Measurements from ENCODE around the gene RELA. TPM values are rescaled to one million over a fixed set of nuclear protein-coding genes. Genes with fewer than 3 reads are reported as not detected.

Gene RELA
- polyA plus RNA-seq, 1 of the 3 experiments (the other 2 are of a cell fraction): 49.5 TPM

DNA sequence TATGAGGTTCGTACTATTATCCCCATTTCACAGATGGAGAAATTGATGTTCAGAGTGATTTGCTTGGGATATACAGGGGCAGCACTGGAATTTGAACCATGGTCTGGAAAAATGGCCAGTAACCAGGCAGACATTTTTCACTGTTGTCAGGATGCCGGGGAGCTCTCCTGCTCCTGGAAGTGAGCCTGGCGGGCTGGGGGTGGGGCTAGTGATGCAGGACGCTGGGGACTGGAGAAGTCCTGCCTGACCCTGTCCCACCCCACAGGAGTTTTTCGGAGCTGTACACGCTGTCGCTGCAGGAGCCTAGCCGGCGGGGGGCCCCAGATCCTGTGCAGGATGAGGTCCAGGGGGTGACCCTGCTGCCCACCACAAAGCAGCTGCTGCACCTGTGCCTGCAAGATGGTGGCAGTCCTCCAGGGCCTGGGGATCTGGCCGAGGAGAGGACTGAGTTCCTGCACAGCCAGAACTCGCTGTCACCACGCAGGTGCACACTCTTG is 13.7 kb downstream of the RELA start (continued):
- TF ChIP-seq, protein P1, sequence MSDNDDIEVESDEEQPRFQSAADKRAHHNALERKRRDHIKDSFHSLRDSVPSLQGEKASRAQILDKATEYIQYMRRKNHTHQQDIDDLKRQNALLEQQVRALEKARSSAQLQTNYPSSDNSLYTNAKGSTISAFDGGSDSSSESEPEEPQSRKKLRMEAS (IDR thresholded peaks at IDR 0.05; ENCODE audit: low read depth): no peak

DNA sequence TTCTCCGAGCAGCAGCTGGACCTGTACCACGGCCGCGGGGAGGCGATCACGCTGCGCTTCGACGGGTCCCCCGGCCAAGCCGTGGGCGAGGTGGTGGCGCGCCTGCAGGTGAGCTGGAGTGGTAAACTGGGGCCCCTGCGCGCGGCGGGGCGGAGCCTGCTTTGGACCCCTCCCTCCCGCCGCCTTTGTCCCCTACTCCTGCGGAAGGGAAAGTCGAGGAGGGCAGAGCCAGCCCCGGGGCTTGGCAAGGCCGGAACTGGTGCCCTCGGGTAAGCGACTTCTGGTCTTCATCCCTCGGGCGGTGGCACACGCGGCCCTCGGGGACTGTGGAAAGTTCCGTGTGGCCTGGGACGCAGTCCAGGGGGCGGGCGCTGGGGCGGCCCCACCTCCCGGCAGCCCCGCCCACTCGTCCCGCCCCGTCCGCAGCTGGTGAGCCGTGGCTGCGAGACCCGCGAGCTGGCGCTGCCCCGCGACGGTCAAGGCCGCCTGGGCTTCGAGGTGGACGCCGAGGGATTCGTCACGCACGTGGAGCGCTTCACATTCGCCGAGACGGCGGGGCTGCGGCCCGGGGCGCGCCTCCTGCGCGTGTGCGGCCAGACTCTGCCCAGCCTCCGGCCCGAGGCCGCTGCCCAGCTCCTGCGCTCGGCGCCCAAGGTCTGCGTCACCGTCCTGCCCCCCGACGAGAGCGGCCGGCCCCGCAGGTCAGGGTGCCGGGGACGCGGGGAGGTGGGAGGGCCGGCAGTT is 15.6 kb downstream of the RELA start:
- H2AFZ ChIP-seq (ENCODE audit: low read depth): no peak overlapping the region
- 52% methylated on average over 29 of the region's 87 CpGs for WGBS (ENCODE audit: low lambda C conversion rate)
- ChIA-PET CTCF (interaction anchor here (0.6 to 4.3 kb wide), 4 partner anchors 9 to 203 kb away, joined by 3 to 17 read pairs (median 5); partner anchors contain the start of gene SIPA1), POLR2A (interaction anchor here (1.1 to 1.2 kb wide), 2 partner anchors 9 to 14 kb away, joined by 3 read pairs; partner anchors contain the start of gene SIPA1)
- H3K4me1 ChIP-seq (ENCODE audit: control insufficient read depth in 1 of 2, insufficient read depth in 2 of 2, low read depth in 1 of 2, low read length in 1 of 2): peaks cover 2 to 10% of the 10 kb centered on the region in 2 experiments; a peak in 2 of 4 replicates
- no peak overlapping the region; a peak in 1 of 4 replicates for H3K27ac ChIP-seq (ENCODE audit: low read depth in 2 of 2, low read length in 1 of 2)
- peak overlapping the region; percentile 19 to 39; a peak in 2 of 4 replicates for H3K4me3 ChIP-seq (ENCODE audit: low read depth in 2 of 2, low read length in 1 of 2)
- peak; percentile 94 for DNase-seq
- no peaks in the 10 kb centered on the region for H3K79me2 ChIP-seq (ENCODE audit: insufficient read depth)
- H4K20me1 ChIP-seq (ENCODE audit: insufficient read depth): no peaks in the 10 kb centered on the region
- H3K9ac ChIP-seq: no peak overlapping the region
- peak; percentile 36; the same call in 1 of the 2 replicates for TF ChIP-seq NRF1 (IDR thresholded peaks at IDR 0.05; ENCODE audit: low read depth, low read length)
- TF ChIP-seq RXRA (IDR thresholded peaks at IDR 0.05; ENCODE audit: borderline replicate concordance, low read depth): no peak
- TF ChIP-seq, protein P2, sequence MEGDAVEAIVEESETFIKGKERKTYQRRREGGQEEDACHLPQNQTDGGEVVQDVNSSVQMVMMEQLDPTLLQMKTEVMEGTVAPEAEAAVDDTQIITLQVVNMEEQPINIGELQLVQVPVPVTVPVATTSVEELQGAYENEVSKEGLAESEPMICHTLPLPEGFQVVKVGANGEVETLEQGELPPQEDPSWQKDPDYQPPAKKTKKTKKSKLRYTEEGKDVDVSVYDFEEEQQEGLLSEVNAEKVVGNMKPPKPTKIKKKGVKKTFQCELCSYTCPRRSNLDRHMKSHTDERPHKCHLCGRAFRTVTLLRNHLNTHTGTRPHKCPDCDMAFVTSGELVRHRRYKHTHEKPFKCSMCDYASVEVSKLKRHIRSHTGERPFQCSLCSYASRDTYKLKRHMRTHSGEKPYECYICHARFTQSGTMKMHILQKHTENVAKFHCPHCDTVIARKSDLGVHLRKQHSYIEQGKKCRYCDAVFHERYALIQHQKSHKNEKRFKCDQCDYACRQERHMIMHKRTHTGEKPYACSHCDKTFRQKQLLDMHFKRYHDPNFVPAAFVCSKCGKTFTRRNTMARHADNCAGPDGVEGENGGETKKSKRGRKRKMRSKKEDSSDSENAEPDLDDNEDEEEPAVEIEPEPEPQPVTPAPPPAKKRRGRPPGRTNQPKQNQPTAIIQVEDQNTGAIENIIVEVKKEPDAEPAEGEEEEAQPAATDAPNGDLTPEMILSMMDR (IDR thresholded peaks at IDR 0.05): 0 out of 2 replicates have a peak, but pooled peaks have one; percentile 6
- no peak for TF ChIP-seq SIN3A (IDR thresholded peaks at IDR 0.05; ENCODE audit: borderline replicate concordance, low read depth, low read length)
- TF ChIP-seq, protein P1 (IDR thresholded peaks at IDR 0.05; ENCODE audit: low read depth): peak; percentile 60; the same call in 1 of the 2 replicates
- TF ChIP-seq, protein P3, sequence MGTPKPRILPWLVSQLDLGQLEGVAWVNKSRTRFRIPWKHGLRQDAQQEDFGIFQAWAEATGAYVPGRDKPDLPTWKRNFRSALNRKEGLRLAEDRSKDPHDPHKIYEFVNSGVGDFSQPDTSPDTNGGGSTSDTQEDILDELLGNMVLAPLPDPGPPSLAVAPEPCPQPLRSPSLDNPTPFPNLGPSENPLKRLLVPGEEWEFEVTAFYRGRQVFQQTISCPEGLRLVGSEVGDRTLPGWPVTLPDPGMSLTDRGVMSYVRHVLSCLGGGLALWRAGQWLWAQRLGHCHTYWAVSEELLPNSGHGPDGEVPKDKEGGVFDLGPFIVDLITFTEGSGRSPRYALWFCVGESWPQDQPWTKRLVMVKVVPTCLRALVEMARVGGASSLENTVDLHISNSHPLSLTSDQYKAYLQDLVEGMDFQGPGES (IDR thresholded peaks at IDR 0.05; ENCODE audit: low read depth, low read length): no peak
- TF ChIP-seq ELF1 (IDR thresholded peaks at IDR 0.05): no peak
- TF ChIP-seq FOSL2 (IDR thresholded peaks at IDR 0.05; ENCODE audit: borderline replicate concordance, low read depth): no peak
- TF ChIP-seq GABPA (IDR thresholded peaks at IDR 0.05; ENCODE audit: low read depth): no peak
- no peak for TF ChIP-seq TEAD4 (IDR thresholded peaks at IDR 0.05; ENCODE audit: borderline replicate concordance, insufficient read depth)
- H3K9me3 ChIP-seq: no peaks in the 10 kb centered on the region
- no peak overlapping the region for H3K4me2 ChIP-seq
- peaks cover 8 to 10% of the 10 kb centered on the region in 2 experiments for H3K36me3 ChIP-seq (replicated peaks in 1 of 2; ENCODE audit: control insufficient read depth in 1 of 2, insufficient read depth in 2 of 2, low read length in 1 of 2)
- no peaks in the 10 kb centered on the region for H3K27me3 ChIP-seq (ENCODE audit: insufficient read depth)
- peaks cover 26% of the 10 kb centered on the region for H3F3A ChIP-seq (replicated peaks; ENCODE audit: insufficient read depth)
- H3K9me2 ChIP-seq: no peaks in the 10 kb centered on the region
